ENCODE measurements around the gene DCHS2.

GRCh38 chr4:154526151-154526550 lies 34.6 kb upstream of the DCHS2 start:
- TF ChIP-seq CTCF (IDR thresholded peaks at IDR 0.05; ENCODE audit: borderline replicate concordance, extremely low read depth, low read length, poor library complexity, severe bottlenecking) = no peak
- TF ChIP-seq EZH2 (IDR thresholded peaks at IDR 0.05; ENCODE audit: borderline replicate concordance, low read depth, low read length, severe bottlenecking) = no peak
